H9 (cell line): ENCODE measurements around the gene SGCE. TPM values are rescaled to one million over a fixed set of nuclear protein-coding genes. Genes with fewer than 3 reads are reported as not detected.

ENCODE experiments used
- DNase-seq: peaks from one replicate; pipeline ENCODE4 v3.0.0-alpha.2; 2017
- H2AFZ ChIP-seq: one replicate; pipeline ENCODE4 v1.6.1; 2013; ENCODE audit warnings: mild to moderate bottlenecking, low read length, control low read depth, moderate library complexity
- H2AK5ac ChIP-seq: 2 replicates; pipeline ENCODE4 v1.6.1; 2013; ENCODE audit warnings: low read length, control low read depth, mixed read lengths; ENCODE audit not compliant: insufficient read length
- H2BK120ac ChIP-seq: one replicate; pipeline ENCODE4 v1.6.1; 2013; ENCODE audit warnings: low read depth, mild to moderate bottlenecking, low read length, control low read depth, inconsistent platforms; ENCODE audit not compliant: poor library complexity, severe bottlenecking
- H2BK12ac ChIP-seq: 2 replicates; pipeline ENCODE4 v1.6.1; 2013; ENCODE audit warnings: low read length, control low read depth, mixed read lengths, low read depth; ENCODE audit not compliant: insufficient read length
- H2BK15ac ChIP-seq: 2 replicates; pipeline ENCODE4 v1.6.1; 2013; ENCODE audit warnings: low read depth, low read length, control low read depth
- H2BK20ac ChIP-seq: one replicate; pipeline ENCODE4 v1.6.1; 2013; ENCODE audit warnings: low read depth, mild to moderate bottlenecking, low read length, control low read depth, inconsistent platforms; ENCODE audit not compliant: poor library complexity, severe bottlenecking
- H2BK5ac ChIP-seq: 2 replicates; pipeline ENCODE4 v1.6.1; 2013; ENCODE audit warnings: low read length, control low read depth, mixed read lengths; ENCODE audit not compliant: insufficient read length
- H3K14ac ChIP-seq: 2 replicates; pipeline ENCODE4 v1.6.1; 2013; ENCODE audit warnings: low read length, control low read depth; ENCODE audit not compliant: insufficient read depth
- H3K18ac ChIP-seq: 2 replicates; pipeline ENCODE4 v1.6.1; 2013; ENCODE audit warnings: low read depth, mild to moderate bottlenecking, mixed read lengths, low read length, control low read depth; ENCODE audit not compliant: insufficient read length
- H3K23ac ChIP-seq: 2 replicates; pipeline ENCODE4 v1.6.1; 2013; ENCODE audit warnings: low read length, control low read depth, mixed read lengths, low read depth; ENCODE audit not compliant: insufficient read length
- H3K23me2 ChIP-seq: 2 replicates; pipeline ENCODE4 v1.6.1; 2013; ENCODE audit warnings: low read depth, mild to moderate bottlenecking, mixed read lengths, low read length, control low read depth; ENCODE audit not compliant: insufficient read length, poor library complexity, severe bottlenecking
- H3K27ac ChIP-seq: 2 replicates; pipeline ENCODE4 v1.5.1; 2013; ENCODE audit warnings: low read length, control low read depth, mixed read lengths, low read depth; ENCODE audit not compliant: insufficient read length
- H3K27me3 ChIP-seq: 2 replicates; pipeline ENCODE4 v1.6.1; 2013; ENCODE audit warnings: low read length, control low read depth, inconsistent platforms; ENCODE audit not compliant: insufficient read depth
- H3K4ac ChIP-seq: 2 replicates; pipeline ENCODE4 v1.6.1; 2013; ENCODE audit warnings: low read depth, mild to moderate bottlenecking, control low read depth, inconsistent platforms, low read length, moderate library complexity
- H3K4me1 ChIP-seq: 2 replicates; pipeline ENCODE4 v1.6.1; 2013; ENCODE audit warnings: low read length, control low read depth, inconsistent platforms; ENCODE audit not compliant: insufficient read depth
- H3K4me2 ChIP-seq: 2 replicates; pipeline ENCODE4 v1.6.1; 2013; ENCODE audit warnings: low read length, control low read depth, mixed read lengths; ENCODE audit not compliant: insufficient read length, insufficient read depth
- H3K56ac ChIP-seq: 2 replicates; pipeline ENCODE4 v1.6.1; 2013; ENCODE audit warnings: low read depth, mild to moderate bottlenecking, mixed read lengths, low read length, control low read depth; ENCODE audit not compliant: insufficient read length
- H3K79me1 ChIP-seq: 2 replicates; pipeline ENCODE4 v1.6.1; 2013; ENCODE audit warnings: low read depth, mild to moderate bottlenecking, moderate library complexity, low read length, control low read depth, inconsistent platforms; ENCODE audit not compliant: insufficient read depth, poor library complexity, severe bottlenecking
- H3K79me2 ChIP-seq: 2 replicates; pipeline ENCODE4 v1.6.1; 2013; ENCODE audit warnings: low read length, control low read depth, inconsistent platforms; ENCODE audit not compliant: insufficient read depth
- H3K9ac ChIP-seq: 2 replicates; pipeline ENCODE4 v1.6.1; 2013; ENCODE audit warnings: low read length, control low read depth, mixed read lengths; ENCODE audit not compliant: insufficient read length; ENCODE audit errors: extremely low read depth
- H3K9me3 ChIP-seq: one replicate; pipeline ENCODE4 v1.6.1; 2013; ENCODE audit warnings: low read depth, low read length, inconsistent platforms; ENCODE audit not compliant: control insufficient read depth
- H3T11ph ChIP-seq: one replicate; pipeline ENCODE4 v1.6.1; 2013; ENCODE audit warnings: mild to moderate bottlenecking, low read length, control low read depth, inconsistent platforms
- H4K20me1 ChIP-seq: one replicate; pipeline ENCODE4 v1.6.1; 2013; ENCODE audit not compliant: control insufficient read depth, insufficient read length, insufficient read depth
- H4K5ac ChIP-seq: 2 replicates; pipeline ENCODE4 v1.6.1; 2013; ENCODE audit warnings: low read depth, mild to moderate bottlenecking, mixed read lengths, low read length, control low read depth; ENCODE audit not compliant: insufficient read length
- H4K8ac ChIP-seq: replicated peaks from 2 replicates; pipeline ENCODE4 v1.6.1; 2013; ENCODE audit warnings: low read length, control low read depth, mixed read lengths, low read depth; ENCODE audit not compliant: insufficient read length
- H4K91ac ChIP-seq: 2 replicates; pipeline ENCODE4 v1.6.1; 2013; ENCODE audit warnings: low read depth, mild to moderate bottlenecking, moderate library complexity, mixed read lengths, low read length, control low read depth; ENCODE audit not compliant: insufficient read length
- H3K27ac Mint-ChIP-seq, 3 experiments: 2 replicates in 2 of 3; 3 replicates in 1 of 3; pipeline ENCODE4 v1.8.0; 2020 to 2021; ENCODE audit warnings: mixed read lengths in 3 of 3, mild to moderate bottlenecking in 1 of 3, moderate library complexity in 1 of 3
- H3K27me3 Mint-ChIP-seq: 2 replicates; pipeline ENCODE4 v1.8.0; 2021; ENCODE audit warnings: low read depth, mild to moderate bottlenecking, moderate library complexity, mixed read lengths
- H3K36me3 Mint-ChIP-seq, 3 experiments: 2 replicates in 2 of 3; 3 replicates in 1 of 3; pipeline ENCODE4 v1.8.0; 2020 to 2021; ENCODE audit warnings: low read depth in 3 of 3, mixed read lengths in 3 of 3; ENCODE audit not compliant: insufficient read depth in 1 of 3
- H3K4me1 Mint-ChIP-seq, 2 experiments: 2 replicates each; pipeline ENCODE4 v1.8.0; 2020; ENCODE audit warnings: mixed read lengths in 2 of 2
- H3K4me3 Mint-ChIP-seq, 2 experiments: 2 replicates in 1 of 2; 3 replicates in 1 of 2; pipeline ENCODE4 v1.8.0; 2020 to 2021; ENCODE audit warnings: mild to moderate bottlenecking in 2 of 2, mixed read lengths in 2 of 2, moderate library complexity in 1 of 2
- H3K9me3 Mint-ChIP-seq, 2 experiments: 2 replicates in 1 of 2; 3 replicates in 1 of 2; pipeline ENCODE4 v1.8.0; 2020; ENCODE audit warnings: mild to moderate bottlenecking in 2 of 2, mixed read lengths in 2 of 2, moderate library complexity in 1 of 2
- CTCF ChIP-seq: fragments of 200-600 bp; sonication (generic); conservative IDR thresholded peaks from 3 replicates; pipeline ENCODE4 v1.8.0; 2021; ENCODE audit warnings: antibody characterized with exemption, mild to moderate bottlenecking
- WGBS: extraction: QIAGEN DNeasy Blood & Tissue Kit; methylation state at CpG from one replicate; pipeline ENCODE4 v1.1.7; 2013; ENCODE audit warnings: missing lambda C conversion rate, low lambda C conversion rate, mixed read lengths; ENCODE audit not compliant: insufficient read length; ENCODE audit errors: extremely low coverage; 5-methylcytosine and 5-hydroxymethylcytosine counted together
- total RNA-seq: library from RNA; stranded (reverse); gene quantifications from 2 replicates; pipeline ENCODE4 v1.2.1, GENCODE V29; 2021

The SGCE gene
- total RNA-seq, 1 experiment from 2014 or later: 30.5 TPM

GRCh38 chr7:94602181-94602580 lies 53.8 kb downstream of the SGCE start:
- H3K9ac ChIP-seq: no peak overlapping the region
- no peak overlapping the region for H2BK120ac ChIP-seq
- no peak overlapping the region for H3T11ph ChIP-seq
- Mint-ChIP-seq H3K27me3 (no peaks in the 10 kb centered on the region; the same call in 1 of the 2 replicates), H3K36me3 (peaks cover 5 to 18% (median 8%) of the 10 kb centered on the region in 3 experiments; a peak in 6 of 7 replicates), H3K9me3 (peaks cover 0 to 4% of the 10 kb centered on the region in 2 experiments; a peak in 1 of 5 replicates), H3K27ac (no peak overlapping the region), H3K4me3 (no peak overlapping the region), H3K4me1 (peaks cover 7 to 11% of the 10 kb centered on the region in 2 experiments; a peak in 3 of 4 replicates)
- H3K23ac ChIP-seq: no peak overlapping the region
- no peak overlapping the region for H3K4me2 ChIP-seq
- H2BK5ac ChIP-seq: no peak overlapping the region
- no peaks in the 10 kb centered on the region for H3K27me3 ChIP-seq
- H3K4ac ChIP-seq: no peak overlapping the region
- H3K4me1 ChIP-seq: no peaks in the 10 kb centered on the region
- no peaks in the 10 kb centered on the region for H3K9me3 ChIP-seq
- no peak overlapping the region for H4K8ac ChIP-seq
- no peak overlapping the region for H4K91ac ChIP-seq
- H2BK20ac ChIP-seq: no peak overlapping the region
- H2BK15ac ChIP-seq: no peak overlapping the region
- no peak for DNase-seq
- no peak overlapping the region for H2AFZ ChIP-seq
- H4K20me1 ChIP-seq: no peaks in the 10 kb centered on the region
- no peak overlapping the region for H2AK5ac ChIP-seq
- H3K23me2 ChIP-seq: no peaks in the 10 kb centered on the region
- H3K18ac ChIP-seq: no peak overlapping the region
- H3K79me1 ChIP-seq: no peaks in the 10 kb centered on the region
- no peak overlapping the region for H4K5ac ChIP-seq
- no peaks in the 10 kb centered on the region for H3K79me2 ChIP-seq
- no peak for TF ChIP-seq CTCF
- no peak overlapping the region for H3K14ac ChIP-seq
- no peak overlapping the region for H3K27ac ChIP-seq
- WGBS: no CpG with 5 or more reads among the region's 1 CpG
- H2BK12ac ChIP-seq: no peak overlapping the region
- H3K56ac ChIP-seq: no peak overlapping the region
